DMS53 treated with DMSO at 0.1 percent for 48 hours (cell line): Measurements from ENCODE around the gene GNAS-AS1.

Experiments used
- DNase-seq: peaks from one replicate; lab custom pipeline; 2025; ENCODE audit not compliant: unreplicated experiment; lab: John Stamatoyannopoulos, UW

Gene GNAS-AS1

GRCh38 chr20:58850693-58851174, at the start of gene GNAS-AS1:
Gene GNAS-AS1, minus strand, starts transcription at chr20:58850902.
- no peak for DNase-seq

- DNase-seq = no peak
Observed at GRCh38 chr20:58900397-58900796, 49.7 kb upstream of the GNAS-AS1 start.

- DNase-seq = no peak
Observed at GRCh38 chr20:58899512-58899911, 48.8 kb upstream of the GNAS-AS1 start.

GRCh38 chr20:58898629-58899408, 48.1 kb upstream of the GNAS-AS1 start:
- no peak for DNase-seq

GRCh38 chr20:58897488-58897887, 46.8 kb upstream of the GNAS-AS1 start:
- DNase-seq = no peak

GRCh38 chr20:58896820-58897219, 46.1 kb upstream of the GNAS-AS1 start:
- no peak for DNase-seq

GRCh38 chr20:58895448-58896180, 44.9 kb upstream of the GNAS-AS1 start:
- DNase-seq = no peak

- no peak for DNase-seq
Observed at GRCh38 chr20:58894652-58895447, 44.1 kb upstream of the GNAS-AS1 start.

- no peak for DNase-seq
Observed at GRCh38 chr20:58893355-58894120, 42.8 kb upstream of the GNAS-AS1 start.

- no peak for DNase-seq
Observed at GRCh38 chr20:58892932-58893224, 42.2 kb upstream of the GNAS-AS1 start.

- no peak for DNase-seq
Observed at GRCh38 chr20:58892141-58892931, 41.6 kb upstream of the GNAS-AS1 start.

- no peak for DNase-seq
Observed at GRCh38 chr20:58891718-58892140, 41.0 kb upstream of the GNAS-AS1 start.

- no peak for DNase-seq
Observed at GRCh38 chr20:58891086-58891717, 40.5 kb upstream of the GNAS-AS1 start.

- DNase-seq = no peak
Observed at GRCh38 chr20:58890518-58891085, 39.9 kb upstream of the GNAS-AS1 start.

GRCh38 chr20:58889798-58890517, 39.3 kb upstream of the GNAS-AS1 start:
- no peak for DNase-seq

- no peak for DNase-seq
Observed at GRCh38 chr20:58889334-58889760, 38.6 kb upstream of the GNAS-AS1 start.

- no peak for DNase-seq
Observed at GRCh38 chr20:58888521-58889333, 38.0 kb upstream of the GNAS-AS1 start.

- no peak for DNase-seq
Observed at GRCh38 chr20:58888103-58888502, 37.4 kb upstream of the GNAS-AS1 start.
